ENCODE data around the gene RFLNA.

- TF ChIP-seq CTCF (conservative IDR thresholded peaks at IDR 0.05; ENCODE audit: low read depth, low read length) (no peak), RFX5 (IDR thresholded peaks at IDR 0.05; ENCODE audit: low read depth, low read length) (no peak)
These were observed 652 bp downstream of the RFLNA start for GRCh38 chr12:124295431-124296058.

All from IMR-90 (cell line).